WTC11 (cell line): ENCODE results near the gene SMYD3. TPM values are rescaled to one million over a fixed set of nuclear protein-coding genes. Genes with fewer than 3 reads are reported as not detected.

Experiments used
- ATAC-seq: fragments of 200-7000 bp; cut with Tn5 transposase; 2 replicates; pipeline ENCODE4 v1.10.0; 2021; ENCODE audit warnings: mild to moderate bottlenecking, moderate library complexity
- CTCF ChIA-PET: fragments of 300-600 bp; sonication (Branson Sonifier 250); formaldehyde crosslinking; loops from one replicate; lab custom pipeline; 2021; ENCODE audit warnings: antibody characterized with exemption; lab: Charles Lee
- POLR2A ChIA-PET: fragments of 350-600 bp; sonication (Branson Sonifier 250); formaldehyde crosslinking; loops from one replicate; lab custom pipeline; 2021; ENCODE audit warnings: antibody characterized with exemption; lab: Charles Lee
- DNase-seq: peaks from one replicate; pipeline ENCODE4 v3.0.0; 2021; ENCODE audit warnings: low spot score
- H3K27ac Mint-ChIP-seq: 2 replicates; pipeline ENCODE4 v1.8.0; 2021; ENCODE audit warnings: mixed read lengths
- H3K27me3 Mint-ChIP-seq: 2 replicates; pipeline ENCODE4 v1.8.0; 2021; ENCODE audit warnings: low read depth, mild to moderate bottlenecking, moderate library complexity, mixed read lengths
- H3K36me3 Mint-ChIP-seq: 2 replicates; pipeline ENCODE4 v1.8.0; 2021; ENCODE audit warnings: mixed read lengths
- H3K4me1 Mint-ChIP-seq: 2 replicates; pipeline ENCODE4 v1.8.0; 2022; ENCODE audit warnings: mixed read lengths
- H3K4me3 Mint-ChIP-seq: 2 replicates; pipeline ENCODE4 v1.8.0; 2021; ENCODE audit warnings: mild to moderate bottlenecking, moderate library complexity, mixed read lengths
- H3K9me3 Mint-ChIP-seq: 2 replicates; pipeline ENCODE4 v1.8.0; 2021; ENCODE audit warnings: mixed read lengths
- ARID4B ChIP-seq: sonication (generic); formaldehyde crosslinking; IDR thresholded peaks from 2 replicates; pipeline ENCODE4 v1.8.0; 2023; ENCODE audit warnings: missing genetic modification reagents, mild to moderate bottlenecking, borderline replicate concordance
- IRF1 ChIP-seq: sonication (generic); formaldehyde crosslinking; IDR thresholded peaks from 2 replicates; pipeline ENCODE4 v1.8.0; 2023; ENCODE audit warnings: missing genetic modification reagents
- KAT7 ChIP-seq: sonication (generic); formaldehyde crosslinking; IDR thresholded peaks from 2 replicates; pipeline ENCODE4 v1.8.1; 2023; ENCODE audit warnings: missing genetic modification reagents, mild to moderate bottlenecking, borderline replicate concordance
- MAX ChIP-seq: sonication (generic); formaldehyde crosslinking; IDR thresholded peaks from 2 replicates; pipeline ENCODE4 v1.8.0; 2022; ENCODE audit warnings: mild to moderate bottlenecking, missing genetic modification reagents
- NFE2L1 ChIP-seq: sonication (generic); formaldehyde crosslinking; IDR thresholded peaks from 2 replicates; pipeline ENCODE4 v1.8.1; 2023; ENCODE audit warnings: missing genetic modification reagents
- NFYB ChIP-seq: sonication (generic); formaldehyde crosslinking; conservative IDR thresholded peaks from 2 replicates; pipeline ENCODE4 v1.8.0; 2022; ENCODE audit warnings: low read depth, missing genetic modification reagents
- RELA ChIP-seq: sonication (generic); formaldehyde crosslinking; IDR thresholded peaks from 2 replicates; pipeline ENCODE4 v1.8.1; 2022; ENCODE audit warnings: missing genetic modification reagents, mild to moderate bottlenecking, borderline replicate concordance
- SMAD3 ChIP-seq: sonication (generic); formaldehyde crosslinking; IDR thresholded peaks from 2 replicates; pipeline ENCODE4 v1.8.0; 2022; ENCODE audit warnings: missing genetic modification reagents, mild to moderate bottlenecking, borderline replicate concordance
- TEAD4 ChIP-seq: sonication (generic); formaldehyde crosslinking; IDR thresholded peaks from 2 replicates; pipeline ENCODE4 v1.8.0; 2022; ENCODE audit warnings: mild to moderate bottlenecking, missing genetic modification reagents
- USF1 ChIP-seq: sonication (generic); formaldehyde crosslinking; IDR thresholded peaks from 2 replicates; pipeline ENCODE4 v1.8.0; 2022; ENCODE audit warnings: mild to moderate bottlenecking, missing genetic modification reagents
- USF2 ChIP-seq: sonication (generic); formaldehyde crosslinking; IDR thresholded peaks from 2 replicates; pipeline ENCODE4 v1.8.1; 2023; ENCODE audit warnings: mild to moderate bottlenecking, missing genetic modification reagents, moderate library complexity
- ZMAT4 ChIP-seq: fragments of 250-450 bp; sonication (Bioruptor Pico); IDR thresholded peaks from 2 replicates; pipeline ENCODE4 v1.9.0; 2021; ENCODE audit warnings: mild to moderate bottlenecking
- ZNF121 ChIP-seq: sonication (generic); formaldehyde crosslinking; IDR thresholded peaks from 2 replicates; pipeline ENCODE4 v1.8.0; 2023; ENCODE audit warnings: missing genetic modification reagents
- ZNF138 ChIP-seq: sonication (generic); formaldehyde crosslinking; conservative IDR thresholded peaks from 2 replicates; pipeline ENCODE4 v1.8.1; 2022; ENCODE audit warnings: mild to moderate bottlenecking, moderate library complexity, missing genetic modification reagents
- ZNF219 ChIP-seq: sonication (generic); formaldehyde crosslinking; IDR thresholded peaks from 2 replicates; pipeline ENCODE4 v1.8.0; 2023; ENCODE audit warnings: missing genetic modification reagents, mild to moderate bottlenecking, borderline replicate concordance
- ZNF396 ChIP-seq: fragments of 250-450 bp; sonication (Bioruptor Pico); IDR thresholded peaks from 2 replicates; pipeline ENCODE4 v1.8.0; 2021; ENCODE audit warnings: mild to moderate bottlenecking, moderate library complexity, borderline replicate concordance
- ZNF423 ChIP-seq: fragments of 250-450 bp; sonication (Bioruptor Pico); IDR thresholded peaks from 2 replicates; pipeline ENCODE4 v2.1.2; 2022; ENCODE audit warnings: mild to moderate bottlenecking, moderate library complexity
- ZNF671 ChIP-seq: fragments of 250-450 bp; sonication (Bioruptor Pico); IDR thresholded peaks from 2 replicates; pipeline ENCODE4 v1.8.0; 2021; ENCODE audit warnings: mild to moderate bottlenecking
- total RNA-seq: library from RNA; stranded (reverse); gene quantifications from 3 replicates; pipeline ENCODE4 v1.2.3, GENCODE V29; 2021

The SMYD3 gene
- total RNA-seq, 1 experiment from 2014 or later = 21.4 TPM

- ChIA-PET CTCF (no interaction called here), POLR2A (no interaction called here)
- peaks cover 5% of the 10 kb centered on the region for H3K27me3 Mint-ChIP-seq
- no peak for ATAC-seq
- H3K36me3 Mint-ChIP-seq = no peaks in the 10 kb centered on the region
- TF ChIP-seq ZNF423 (CRISPR knock-in tag) = no peak
- no peak for TF ChIP-seq IRF1 (CRISPR knock-in tag)
- no peak for TF ChIP-seq ZNF219
- TF ChIP-seq ZNF671 (CRISPR knock-in tag) = no peak
- no peak for TF ChIP-seq ZNF396 (CRISPR knock-in tag)
- no peak for TF ChIP-seq RELA
- TF ChIP-seq USF2 (CRISPR knock-in tag) = no peak
- no peak for TF ChIP-seq MAX (CRISPR knock-in tag)
- TF ChIP-seq KAT7 (CRISPR knock-in tag) = no peak
- no peak overlapping the region for H3K27ac Mint-ChIP-seq
- no peak for DNase-seq
- no peaks in the 10 kb centered on the region for H3K4me1 Mint-ChIP-seq
- peaks cover 9% of the 10 kb centered on the region for H3K9me3 Mint-ChIP-seq
- H3K4me3 Mint-ChIP-seq = no peak overlapping the region
Observed at GRCh38 chr1:246058466-246058865, 448.6 kb downstream of the SMYD3 start.

GRCh38 chr1:246052603-246053002, 454.5 kb downstream of the SMYD3 start:
- no peak for TF ChIP-seq ZNF121 (CRISPR knock-in tag)
- TF ChIP-seq USF1 (CRISPR knock-in tag) = no peak
- no peak for TF ChIP-seq SMAD3
- TF ChIP-seq NFE2L1 (CRISPR knock-in tag) = no peak
- TF ChIP-seq TEAD4 = no peak
- no peak for TF ChIP-seq NFYB (CRISPR knock-in tag)
- no peak for TF ChIP-seq ZMAT4 (CRISPR knock-in tag)
- no peak for TF ChIP-seq ZNF138 (CRISPR knock-in tag)
- no peak for TF ChIP-seq ARID4B (CRISPR knock-in tag)
- peaks cover 9% of the 10 kb centered on the region for H3K9me3 Mint-ChIP-seq
- ChIA-PET CTCF (no interaction called here), POLR2A (no interaction called here)
- H3K4me1 Mint-ChIP-seq = no peaks in the 10 kb centered on the region
- H3K4me3 Mint-ChIP-seq = no peak overlapping the region
- H3K36me3 Mint-ChIP-seq = no peaks in the 10 kb centered on the region
- no peaks in the 10 kb centered on the region for H3K27me3 Mint-ChIP-seq
- DNase-seq (no peak), ATAC-seq (no peak)
- no peak overlapping the region for H3K27ac Mint-ChIP-seq
